ENCODE results near the gene YDJC. TPM values are rescaled to one million over a fixed set of nuclear protein-coding genes. Genes with fewer than 3 reads are reported as not detected.

Gene YDJC
- total and polyA plus RNA-seq, 2 experiments from 2014 or later = 53.3 to 83.7 TPM

DNA sequence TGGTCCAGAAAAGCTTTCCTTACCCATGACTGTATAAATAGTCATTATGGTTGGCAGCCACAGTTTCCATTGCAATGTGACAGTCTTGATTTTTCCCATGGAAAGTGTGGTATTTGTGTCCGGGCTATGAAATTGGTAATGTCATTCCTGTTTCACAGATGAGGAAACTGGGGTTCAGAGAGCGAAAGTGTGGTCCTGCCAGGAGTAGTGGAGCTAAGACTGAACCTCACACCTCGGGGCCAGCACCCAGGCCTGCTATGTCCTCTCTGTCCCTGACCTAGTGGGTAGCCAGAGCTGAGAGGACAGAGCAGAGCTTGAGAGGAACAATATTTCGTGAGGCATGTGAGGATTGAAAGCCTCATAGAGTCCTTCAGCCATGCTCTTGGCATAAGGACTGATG, 1.2 kb upstream of the YDJC start (continued):
- TF ChIP-seq, protein P1, sequence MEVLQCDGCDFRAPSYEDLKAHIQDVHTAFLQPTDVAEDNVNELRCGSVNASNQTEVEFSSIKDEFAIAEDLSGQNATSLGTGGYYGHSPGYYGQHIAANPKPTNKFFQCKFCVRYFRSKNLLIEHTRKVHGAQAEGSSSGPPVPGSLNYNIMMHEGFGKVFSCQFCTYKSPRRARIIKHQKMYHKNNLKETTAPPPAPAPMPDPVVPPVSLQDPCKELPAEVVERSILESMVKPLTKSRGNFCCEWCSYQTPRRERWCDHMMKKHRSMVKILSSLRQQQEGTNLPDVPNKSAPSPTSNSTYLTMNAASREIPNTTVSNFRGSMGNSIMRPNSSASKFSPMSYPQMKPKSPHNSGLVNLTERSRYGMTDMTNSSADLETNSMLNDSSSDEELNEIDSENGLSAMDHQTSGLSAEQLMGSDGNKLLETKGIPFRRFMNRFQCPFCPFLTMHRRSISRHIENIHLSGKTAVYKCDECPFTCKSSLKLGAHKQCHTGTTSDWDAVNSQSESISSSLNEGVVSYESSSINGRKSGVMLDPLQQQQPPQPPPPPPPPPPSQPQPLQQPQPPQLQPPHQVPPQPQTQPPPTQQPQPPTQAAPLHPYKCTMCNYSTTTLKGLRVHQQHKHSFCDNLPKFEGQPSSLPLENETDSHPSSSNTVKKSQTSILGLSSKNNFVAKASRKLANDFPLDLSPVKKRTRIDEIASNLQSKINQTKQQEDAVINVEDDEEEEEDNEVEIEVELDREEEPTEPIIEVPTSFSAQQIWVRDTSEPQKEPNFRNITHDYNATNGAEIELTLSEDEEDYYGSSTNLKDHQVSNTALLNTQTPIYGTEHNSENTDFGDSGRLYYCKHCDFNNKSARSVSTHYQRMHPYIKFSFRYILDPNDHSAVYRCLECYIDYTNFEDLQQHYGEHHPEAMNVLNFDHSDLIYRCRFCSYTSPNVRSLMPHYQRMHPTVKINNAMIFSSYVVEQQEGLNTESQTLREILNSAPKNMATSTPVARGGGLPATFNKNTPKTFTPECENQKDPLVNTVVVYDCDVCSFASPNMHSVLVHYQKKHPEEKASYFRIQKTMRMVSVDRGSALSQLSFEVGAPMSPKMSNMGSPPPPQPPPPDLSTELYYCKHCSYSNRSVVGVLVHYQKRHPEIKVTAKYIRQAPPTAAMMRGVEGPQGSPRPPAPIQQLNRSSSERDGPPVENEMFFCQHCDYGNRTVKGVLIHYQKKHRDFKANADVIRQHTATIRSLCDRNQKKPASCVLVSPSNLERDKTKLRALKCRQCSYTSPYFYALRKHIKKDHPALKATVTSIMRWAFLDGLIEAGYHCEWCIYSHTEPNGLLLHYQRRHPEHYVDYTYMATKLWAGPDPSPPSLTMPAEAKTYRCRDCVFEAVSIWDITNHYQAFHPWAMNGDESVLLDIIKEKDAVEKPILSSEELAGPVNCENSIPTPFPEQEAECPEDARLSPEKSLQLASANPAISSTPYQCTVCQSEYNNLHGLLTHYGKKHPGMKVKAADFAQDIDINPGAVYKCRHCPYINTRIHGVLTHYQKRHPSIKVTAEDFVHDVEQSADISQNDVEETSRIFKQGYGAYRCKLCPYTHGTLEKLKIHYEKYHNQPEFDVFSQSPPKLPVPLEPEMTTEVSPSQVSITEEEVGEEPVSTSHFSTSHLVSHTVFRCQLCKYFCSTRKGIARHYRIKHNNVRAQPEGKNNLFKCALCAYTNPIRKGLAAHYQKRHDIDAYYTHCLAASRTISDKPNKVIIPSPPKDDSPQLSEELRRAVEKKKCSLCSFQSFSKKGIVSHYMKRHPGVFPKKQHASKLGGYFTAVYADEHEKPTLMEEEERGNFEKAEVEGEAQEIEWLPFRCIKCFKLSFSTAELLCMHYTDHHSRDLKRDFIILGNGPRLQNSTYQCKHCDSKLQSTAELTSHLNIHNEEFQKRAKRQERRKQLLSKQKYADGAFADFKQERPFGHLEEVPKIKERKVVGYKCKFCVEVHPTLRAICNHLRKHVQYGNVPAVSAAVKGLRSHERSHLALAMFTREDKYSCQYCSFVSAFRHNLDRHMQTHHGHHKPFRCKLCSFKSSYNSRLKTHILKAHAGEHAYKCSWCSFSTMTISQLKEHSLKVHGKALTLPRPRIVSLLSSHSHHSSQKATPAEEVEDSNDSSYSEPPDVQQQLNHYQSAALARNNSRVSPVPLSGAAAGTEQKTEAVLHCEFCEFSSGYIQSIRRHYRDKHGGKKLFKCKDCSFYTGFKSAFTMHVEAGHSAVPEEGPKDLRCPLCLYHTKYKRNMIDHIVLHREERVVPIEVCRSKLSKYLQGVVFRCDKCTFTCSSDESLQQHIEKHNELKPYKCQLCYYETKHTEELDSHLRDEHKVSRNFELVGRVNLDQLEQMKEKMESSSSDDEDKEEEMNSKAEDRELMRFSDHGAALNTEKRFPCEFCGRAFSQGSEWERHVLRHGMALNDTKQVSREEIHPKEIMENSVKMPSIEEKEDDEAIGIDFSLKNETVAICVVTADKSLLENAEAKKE (CRISPR knock-in tag; IDR thresholded peaks at IDR 0.05) = no peak
- TF ChIP-seq, protein P2, sequence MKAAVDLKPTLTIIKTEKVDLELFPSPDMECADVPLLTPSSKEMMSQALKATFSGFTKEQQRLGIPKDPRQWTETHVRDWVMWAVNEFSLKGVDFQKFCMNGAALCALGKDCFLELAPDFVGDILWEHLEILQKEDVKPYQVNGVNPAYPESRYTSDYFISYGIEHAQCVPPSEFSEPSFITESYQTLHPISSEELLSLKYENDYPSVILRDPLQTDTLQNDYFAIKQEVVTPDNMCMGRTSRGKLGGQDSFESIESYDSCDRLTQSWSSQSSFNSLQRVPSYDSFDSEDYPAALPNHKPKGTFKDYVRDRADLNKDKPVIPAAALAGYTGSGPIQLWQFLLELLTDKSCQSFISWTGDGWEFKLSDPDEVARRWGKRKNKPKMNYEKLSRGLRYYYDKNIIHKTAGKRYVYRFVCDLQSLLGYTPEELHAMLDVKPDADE (IDR thresholded peaks at IDR 0.05) = no peak
- TF ChIP-seq JUNB (IDR thresholded peaks at IDR 0.05; ENCODE audit: unreplicated experiment) (no peak), STAT1 (IDR thresholded peaks at IDR 0.05; ENCODE audit: unreplicated experiment) (no peak), ZNF331 (CRISPR knock-in tag; IDR thresholded peaks at IDR 0.05; ENCODE audit: low read depth) (no peak), CREB1 (CRISPR knock-in tag; IDR thresholded peaks at IDR 0.05; ENCODE audit: low read depth) (no peak)

DNA sequence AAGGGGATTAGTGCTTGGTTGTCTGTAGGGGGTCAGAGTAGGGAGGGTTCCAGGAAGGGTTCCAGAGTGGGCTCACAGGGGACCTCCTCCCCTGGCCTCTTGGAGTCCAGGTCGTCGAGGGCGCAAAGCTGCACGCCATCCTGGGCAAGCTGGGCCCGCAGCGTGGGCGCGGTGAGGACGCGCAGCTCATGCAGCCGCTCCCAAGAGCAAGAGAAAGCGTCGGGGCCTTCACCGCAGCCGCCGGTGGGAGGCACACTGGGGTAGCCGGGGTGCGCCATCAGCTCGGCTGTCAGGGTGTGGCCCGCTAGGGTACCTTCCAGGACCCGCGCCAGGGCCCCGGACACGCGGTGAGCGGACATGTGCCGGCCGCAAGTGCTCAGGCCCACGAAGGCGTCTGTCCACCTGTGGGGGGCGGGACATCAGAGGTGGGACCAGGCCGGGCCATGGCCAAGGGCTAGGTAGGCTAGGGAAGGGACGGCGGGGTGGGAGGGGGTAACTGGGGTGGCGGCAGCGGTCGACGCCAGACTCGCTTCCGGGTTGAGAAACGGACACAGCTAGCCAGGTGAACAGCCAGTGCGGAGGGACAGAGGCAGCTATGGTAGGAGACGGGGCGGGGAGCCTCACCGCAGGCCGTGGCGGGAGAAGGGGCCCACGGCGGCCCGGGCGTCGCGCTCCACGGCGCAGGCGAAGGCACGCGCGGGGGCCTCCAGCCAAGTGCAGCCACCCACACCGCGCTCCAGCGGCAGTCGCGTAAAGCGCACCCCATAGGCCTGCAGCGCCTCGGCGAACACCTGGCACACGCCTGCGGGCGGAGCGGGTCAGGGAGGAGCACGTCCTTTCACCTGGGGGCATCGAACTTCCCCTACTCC, 1.2 kb downstream of the YDJC start:
- 0 out of 2 replicates have a peak overlapping the region, but pooled peaks have one; percentile 65 for H3K27ac Mint-ChIP-seq
- Histone ChIP-seq H3K79me2 (replicated peaks; ENCODE audit: insufficient read depth) (peaks cover 11% of the 10 kb centered on the region), H3K27ac (ENCODE audit: low read depth) (no peak overlapping the region), H3K9me2 (ENCODE audit: insufficient read depth) (no peaks in the 10 kb centered on the region), H3K4me1 (ENCODE audit: insufficient read depth) (peaks cover 14% of the 10 kb centered on the region; the same call in 1 of the 2 replicates), H3K4me2 (peak overlapping the region; percentile 93), H3K27me3 (ENCODE audit: insufficient read depth) (no peaks in the 10 kb centered on the region), H3K4me3 (peak overlapping the region; percentile 98), H3K36me3 (ENCODE audit: insufficient read depth) (peaks cover 8% of the 10 kb centered on the region), H4K20me1 (replicated peaks; ENCODE audit: insufficient read depth) (peaks cover 34% of the 10 kb centered on the region), H2AFZ (no peak overlapping the region), H3F3A (replicated peaks; ENCODE audit: low read depth) (peaks cover 13% of the 10 kb centered on the region; the same call in 1 of the 2 replicates)
- H3K4me3 Mint-ChIP-seq = peak overlapping the region; percentile 89
- peaks cover 23% of the 10 kb centered on the region for H3K4me1 Mint-ChIP-seq
- peaks cover 19% of the 10 kb centered on the region for H3K36me3 Mint-ChIP-seq (ENCODE audit: low read depth)
- H3K27me3 Mint-ChIP-seq (ENCODE audit: insufficient read depth, low read depth, poor library complexity) = peaks cover 28% of the 10 kb centered on the region
- H3K9me3 Mint-ChIP-seq = peaks cover 10% of the 10 kb centered on the region; the same call in 2 of the 3 replicates
- peak; percentile 48 for ATAC-seq
- DNase-seq (ENCODE audit: low spot score) = peak; percentile 28
- TF ChIP-seq STAT1 (IDR thresholded peaks at IDR 0.05; ENCODE audit: unreplicated experiment) = no peak
- TF ChIP-seq EZH2phosphoT487 (IDR thresholded peaks at IDR 0.05; ENCODE audit: unreplicated experiment) = no peak
- TF ChIP-seq ZNF114 (CRISPR knock-in tag; IDR thresholded peaks at IDR 0.05) = no peak
- no peak for TF ChIP-seq JUNB (IDR thresholded peaks at IDR 0.05; ENCODE audit: unreplicated experiment)
- TF ChIP-seq CREB1 (CRISPR knock-in tag; IDR thresholded peaks at IDR 0.05; ENCODE audit: low read depth) = no peak
- no peak for TF ChIP-seq NANOG (IDR thresholded peaks at IDR 0.05; ENCODE audit: borderline replicate concordance)
- TF ChIP-seq, protein P3, sequence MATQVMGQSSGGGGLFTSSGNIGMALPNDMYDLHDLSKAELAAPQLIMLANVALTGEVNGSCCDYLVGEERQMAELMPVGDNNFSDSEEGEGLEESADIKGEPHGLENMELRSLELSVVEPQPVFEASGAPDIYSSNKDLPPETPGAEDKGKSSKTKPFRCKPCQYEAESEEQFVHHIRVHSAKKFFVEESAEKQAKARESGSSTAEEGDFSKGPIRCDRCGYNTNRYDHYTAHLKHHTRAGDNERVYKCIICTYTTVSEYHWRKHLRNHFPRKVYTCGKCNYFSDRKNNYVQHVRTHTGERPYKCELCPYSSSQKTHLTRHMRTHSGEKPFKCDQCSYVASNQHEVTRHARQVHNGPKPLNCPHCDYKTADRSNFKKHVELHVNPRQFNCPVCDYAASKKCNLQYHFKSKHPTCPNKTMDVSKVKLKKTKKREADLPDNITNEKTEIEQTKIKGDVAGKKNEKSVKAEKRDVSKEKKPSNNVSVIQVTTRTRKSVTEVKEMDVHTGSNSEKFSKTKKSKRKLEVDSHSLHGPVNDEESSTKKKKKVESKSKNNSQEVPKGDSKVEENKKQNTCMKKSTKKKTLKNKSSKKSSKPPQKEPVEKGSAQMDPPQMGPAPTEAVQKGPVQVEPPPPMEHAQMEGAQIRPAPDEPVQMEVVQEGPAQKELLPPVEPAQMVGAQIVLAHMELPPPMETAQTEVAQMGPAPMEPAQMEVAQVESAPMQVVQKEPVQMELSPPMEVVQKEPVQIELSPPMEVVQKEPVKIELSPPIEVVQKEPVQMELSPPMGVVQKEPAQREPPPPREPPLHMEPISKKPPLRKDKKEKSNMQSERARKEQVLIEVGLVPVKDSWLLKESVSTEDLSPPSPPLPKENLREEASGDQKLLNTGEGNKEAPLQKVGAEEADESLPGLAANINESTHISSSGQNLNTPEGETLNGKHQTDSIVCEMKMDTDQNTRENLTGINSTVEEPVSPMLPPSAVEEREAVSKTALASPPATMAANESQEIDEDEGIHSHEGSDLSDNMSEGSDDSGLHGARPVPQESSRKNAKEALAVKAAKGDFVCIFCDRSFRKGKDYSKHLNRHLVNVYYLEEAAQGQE (IDR thresholded peaks at IDR 0.05; ENCODE audit: unreplicated experiment) = no peak
- TF ChIP-seq, protein P4, sequence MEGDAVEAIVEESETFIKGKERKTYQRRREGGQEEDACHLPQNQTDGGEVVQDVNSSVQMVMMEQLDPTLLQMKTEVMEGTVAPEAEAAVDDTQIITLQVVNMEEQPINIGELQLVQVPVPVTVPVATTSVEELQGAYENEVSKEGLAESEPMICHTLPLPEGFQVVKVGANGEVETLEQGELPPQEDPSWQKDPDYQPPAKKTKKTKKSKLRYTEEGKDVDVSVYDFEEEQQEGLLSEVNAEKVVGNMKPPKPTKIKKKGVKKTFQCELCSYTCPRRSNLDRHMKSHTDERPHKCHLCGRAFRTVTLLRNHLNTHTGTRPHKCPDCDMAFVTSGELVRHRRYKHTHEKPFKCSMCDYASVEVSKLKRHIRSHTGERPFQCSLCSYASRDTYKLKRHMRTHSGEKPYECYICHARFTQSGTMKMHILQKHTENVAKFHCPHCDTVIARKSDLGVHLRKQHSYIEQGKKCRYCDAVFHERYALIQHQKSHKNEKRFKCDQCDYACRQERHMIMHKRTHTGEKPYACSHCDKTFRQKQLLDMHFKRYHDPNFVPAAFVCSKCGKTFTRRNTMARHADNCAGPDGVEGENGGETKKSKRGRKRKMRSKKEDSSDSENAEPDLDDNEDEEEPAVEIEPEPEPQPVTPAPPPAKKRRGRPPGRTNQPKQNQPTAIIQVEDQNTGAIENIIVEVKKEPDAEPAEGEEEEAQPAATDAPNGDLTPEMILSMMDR (conservative IDR thresholded peaks at IDR 0.05; ENCODE audit: low read depth in 2 of 2) = no peak
